Activated naive CD4-positive, alpha-beta T cell treated with anti-CD3 and anti-CD28 coated beads, Interleukin-2, amount 10 ng/mL, durations not matched to agents 7 days and 5 days (primary cell): Measurements from ENCODE around the gene RBM5.
"Not testable (repeated sequence)": the region's sequence is repeated elsewhere in the genome, so short reads cannot be mapped to it uniquely, and the experiment has no call there.

Source experiments
- CTCF ChIA-PET: fragments of 350-600 bp; sonication (Branson Sonifier 250); formaldehyde crosslinking; loops from one replicate; lab custom pipeline; 2021; ENCODE audit warnings: antibody characterized with exemption; lab: Charles Lee
- DNase-seq: peaks from one replicate; pipeline ENCODE4 v3.0.0-alpha.2; 2020
- H3K27ac Mint-ChIP-seq: one replicate; pipeline ENCODE4 v1.8.0; 2021; ENCODE audit warnings: mild to moderate bottlenecking, moderate library complexity, mixed read lengths
- H3K27me3 Mint-ChIP-seq: one replicate; pipeline ENCODE4 v1.8.0; 2021; ENCODE audit warnings: mild to moderate bottlenecking, mixed read lengths
- H3K36me3 Mint-ChIP-seq: one replicate; pipeline ENCODE4 v1.8.0; 2021; ENCODE audit warnings: mixed read lengths
- H3K4me1 Mint-ChIP-seq: one replicate; pipeline ENCODE4 v1.8.0; 2021; ENCODE audit warnings: mixed read lengths
- H3K4me3 Mint-ChIP-seq: one replicate; pipeline ENCODE4 v1.8.0; 2021; ENCODE audit warnings: mild to moderate bottlenecking, moderate library complexity, mixed read lengths
- H3K9me3 Mint-ChIP-seq: one replicate; pipeline ENCODE4 v1.8.0; 2021; ENCODE audit warnings: mixed read lengths

Gene RBM5

GRCh38 chr3:50088725-50089608, at the start of gene RBM5:
Gene RBM5, plus strand, starts transcription at chr3:50088919. Its CDS starts 1,516 bp downstream, at chr3:50090435.
- CTCF ChIA-PET, result interaction anchor here (0.6 to 2.4 kb wide), 3 partner anchors 11 to 286 kb away, joined by 3 to 12 read pairs (median 3); partner anchors contain the start of gene INKA1
- H3K4me3 Mint-ChIP-seq, result peak within 1 kb of the TSS; percentile 94
- H3K36me3 Mint-ChIP-seq, result peaks cover 33% of the 10 kb centered on the region
- H3K27ac Mint-ChIP-seq, result peak within 1 kb of the TSS; percentile 98
- H3K9me3 Mint-ChIP-seq, result no peaks in the 10 kb centered on the region
- peak; percentile 97 for DNase-seq
- H3K27me3 Mint-ChIP-seq, result no peaks in the 10 kb centered on the region
- H3K4me1 Mint-ChIP-seq, result peaks cover 29% of the 10 kb centered on the region

GRCh38 chr3:50044976-50045375, 43.7 kb upstream of the RBM5 start:
- Mint-ChIP-seq H3K9me3 (no peaks in the 10 kb centered on the region), H3K27ac (no peak overlapping the region), H3K27me3 (no peaks in the 10 kb centered on the region), H3K4me3 (no peak overlapping the region), H3K4me1 (peaks cover 13% of the 10 kb centered on the region), H3K36me3 (peaks cover 18% of the 10 kb centered on the region)
- CTCF ChIA-PET, result no interaction called here
- DNase-seq, result no peak

- Mint-ChIP-seq H3K4me3 (no peak overlapping the region), H3K27ac (no peak overlapping the region), H3K4me1 (peaks cover 4% of the 10 kb centered on the region), H3K27me3 (no peaks in the 10 kb centered on the region), H3K36me3 (peaks cover 27% of the 10 kb centered on the region), H3K9me3 (no peaks in the 10 kb centered on the region)
- no peak for DNase-seq
- CTCF ChIA-PET, result no interaction called here
Observed at GRCh38 chr3:50047426-50047825, 41.3 kb upstream of the RBM5 start.

GRCh38 chr3:50050361-50050760, 38.4 kb upstream of the RBM5 start:
- Mint-ChIP-seq H3K4me1 (peaks cover 4% of the 10 kb centered on the region), H3K27me3 (no peaks in the 10 kb centered on the region), H3K36me3 (peaks cover 35% of the 10 kb centered on the region), H3K4me3 (no peak overlapping the region), H3K27ac (no peak overlapping the region), H3K9me3 (no peaks in the 10 kb centered on the region)
- no peak for DNase-seq
- CTCF ChIA-PET, result no interaction called here

GRCh38 chr3:50057756-50058155, 31.0 kb upstream of the RBM5 start:
- no peaks in the 10 kb centered on the region for H3K9me3 Mint-ChIP-seq
- no peak overlapping the region for H3K4me3 Mint-ChIP-seq
- H3K27ac Mint-ChIP-seq, result peak overlapping the region; percentile 11
- H3K27me3 Mint-ChIP-seq, result no peaks in the 10 kb centered on the region
- CTCF ChIA-PET, result no interaction called here
- DNase-seq, result no peak
- H3K4me1 Mint-ChIP-seq, result no peaks in the 10 kb centered on the region
- peaks cover 56% of the 10 kb centered on the region for H3K36me3 Mint-ChIP-seq

GRCh38 chr3:50068134-50068533, 20.6 kb upstream of the RBM5 start:
- no peak for DNase-seq
- H3K36me3 Mint-ChIP-seq, result peaks cover 52% of the 10 kb centered on the region

GRCh38 chr3:50078091-50078490, 10.6 kb upstream of the RBM5 start:
- DNase-seq, result no peak
- peaks cover 16% of the 10 kb centered on the region for H3K4me1 Mint-ChIP-seq
- H3K27me3 Mint-ChIP-seq, result no peaks in the 10 kb centered on the region
- no peaks in the 10 kb centered on the region for H3K9me3 Mint-ChIP-seq
- CTCF ChIA-PET, result no interaction called here
- H3K27ac Mint-ChIP-seq, result peak overlapping the region; percentile 43
- H3K36me3 Mint-ChIP-seq, result peaks cover 30% of the 10 kb centered on the region
- H3K4me3 Mint-ChIP-seq, result no peak overlapping the region

More at GRCh38 chr3:50068134-50068533, 20.6 kb upstream of the RBM5 start:
- Mint-ChIP-seq H3K4me1 (no peaks in the 10 kb centered on the region), H3K27ac (no peak overlapping the region), H3K27me3 (no peaks in the 10 kb centered on the region), H3K9me3 (no peaks in the 10 kb centered on the region), H3K4me3 (no peak overlapping the region)
- CTCF ChIA-PET, result interaction anchor here (0.7 kb wide), 1 partner anchor 528 kb away, joined by 3 read pairs; no protein-coding TSS in a partner anchor

- H3K27ac Mint-ChIP-seq, result no peak overlapping the region
- CTCF ChIA-PET, result no interaction called here
Observed at GRCh38 chr3:50078622-50079021, 10.1 kb upstream of the RBM5 start.

GRCh38 chr3:50084951-50085350, 3.8 kb upstream of the RBM5 start:
- H3K4me3 Mint-ChIP-seq, H3K9me3 Mint-ChIP-seq, DNase-seq, H3K36me3 Mint-ChIP-seq, H3K27me3 Mint-ChIP-seq, CTCF ChIA-PET, H3K27ac Mint-ChIP-seq: not testable (repeated sequence)
- peaks cover 21% of the 10 kb centered on the region for H3K4me1 Mint-ChIP-seq

More at GRCh38 chr3:50078622-50079021, 10.1 kb upstream of the RBM5 start:
- Mint-ChIP-seq H3K9me3 (no peaks in the 10 kb centered on the region), H3K4me1 (peaks cover 19% of the 10 kb centered on the region), H3K4me3 (no peak overlapping the region), H3K27me3 (no peaks in the 10 kb centered on the region), H3K36me3 (peaks cover 24% of the 10 kb centered on the region)
- DNase-seq, result no peak

GRCh38 chr3:50089609-50089945, 858 bp downstream of the RBM5 start:
- Mint-ChIP-seq H3K27ac (peak overlapping the region; percentile 98), H3K36me3 (peaks cover 38% of the 10 kb centered on the region), H3K4me3 (peak overlapping the region; percentile 94), H3K9me3 (no peaks in the 10 kb centered on the region), H3K4me1 (peaks cover 31% of the 10 kb centered on the region), H3K27me3 (no peaks in the 10 kb centered on the region)
- CTCF ChIA-PET, result interaction anchor here (0.6 to 2.4 kb wide), 3 partner anchors 10 to 286 kb away, joined by 3 to 12 read pairs (median 3); partner anchors contain the start of gene INKA1
- DNase-seq, result no peak

- CTCF ChIA-PET, result no interaction called here
- Mint-ChIP-seq H3K36me3 (peaks cover 49% of the 10 kb centered on the region), H3K9me3 (no peaks in the 10 kb centered on the region), H3K27me3 (no peaks in the 10 kb centered on the region), H3K4me3 (peak overlapping the region; percentile 94), H3K27ac (no peak overlapping the region), H3K4me1 (peaks cover 39% of the 10 kb centered on the region)
- DNase-seq, result no peak
Observed at GRCh38 chr3:50090984-50091383, 2.3 kb downstream of the RBM5 start.

GRCh38 chr3:50095352-50095998, 6.8 kb downstream of the RBM5 start:
- peaks cover 63% of the 10 kb centered on the region for H3K36me3 Mint-ChIP-seq
- H3K27ac Mint-ChIP-seq, result no peak overlapping the region
- CTCF ChIA-PET, result no interaction called here
- no peak overlapping the region for H3K4me3 Mint-ChIP-seq
- H3K4me1 Mint-ChIP-seq, result peaks cover 30% of the 10 kb centered on the region
- no peaks in the 10 kb centered on the region for H3K27me3 Mint-ChIP-seq
- no peak for DNase-seq
- no peaks in the 10 kb centered on the region for H3K9me3 Mint-ChIP-seq

- CTCF ChIA-PET, result interaction anchor here (0.7 to 1.0 kb wide), 3 partner anchors 11 to 20 kb away, joined by 3 to 4 read pairs (median 3); no protein-coding TSS in a partner anchor
- H3K4me1 Mint-ChIP-seq, result peaks cover 10% of the 10 kb centered on the region
Observed at GRCh38 chr3:50100386-50100785, 11.7 kb downstream of the RBM5 start.

More at GRCh38 chr3:50100386-50100785, 11.7 kb downstream of the RBM5 start:
- H3K36me3 Mint-ChIP-seq, result peaks cover 68% of the 10 kb centered on the region
- no peaks in the 10 kb centered on the region for H3K9me3 Mint-ChIP-seq
- H3K27ac Mint-ChIP-seq, result no peak overlapping the region
- H3K27me3 Mint-ChIP-seq, result no peaks in the 10 kb centered on the region
- no peak for DNase-seq
- H3K4me3 Mint-ChIP-seq, result no peak overlapping the region
